Measurements from ENCODE around the gene PLPPR3. TPM values are rescaled to one million over a fixed set of nuclear protein-coding genes. Genes with fewer than 3 reads are reported as not detected.

The PLPPR3 gene
- total and polyA plus RNA-seq, 2 donors from 2014 or later, result not detected

DNA sequence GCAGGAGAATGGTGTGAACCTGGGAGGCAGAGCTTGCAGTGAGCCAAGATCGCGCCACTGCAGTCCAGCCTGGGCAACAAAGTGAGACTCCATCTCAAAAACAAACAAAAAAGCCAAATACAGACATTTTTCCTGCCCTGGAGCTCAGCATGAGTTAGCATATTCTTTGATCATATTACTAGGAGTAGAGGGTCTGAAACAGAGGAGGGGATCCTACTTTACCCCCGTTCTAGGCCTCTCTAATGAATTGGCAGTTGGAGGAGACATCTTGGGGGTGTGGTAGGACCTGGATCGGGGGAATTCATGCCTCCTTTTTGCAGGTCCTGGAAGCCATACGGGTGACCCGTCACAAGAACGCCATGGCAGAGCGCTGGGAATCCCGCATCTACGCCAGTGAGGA lies 58.6 kb downstream of the PLPPR3 start:
- H3K27me3 ChIP-seq (ENCODE audit: control insufficient read depth, insufficient read depth, low read length), result no peaks in the 10 kb centered on the region
- no peak overlapping the region for H3K9ac ChIP-seq (ENCODE audit: low read length in 3 of 3)
- FAIRE-seq, result no peak
- DNase-seq, result no peak
- TF ChIP-seq, protein P1, sequence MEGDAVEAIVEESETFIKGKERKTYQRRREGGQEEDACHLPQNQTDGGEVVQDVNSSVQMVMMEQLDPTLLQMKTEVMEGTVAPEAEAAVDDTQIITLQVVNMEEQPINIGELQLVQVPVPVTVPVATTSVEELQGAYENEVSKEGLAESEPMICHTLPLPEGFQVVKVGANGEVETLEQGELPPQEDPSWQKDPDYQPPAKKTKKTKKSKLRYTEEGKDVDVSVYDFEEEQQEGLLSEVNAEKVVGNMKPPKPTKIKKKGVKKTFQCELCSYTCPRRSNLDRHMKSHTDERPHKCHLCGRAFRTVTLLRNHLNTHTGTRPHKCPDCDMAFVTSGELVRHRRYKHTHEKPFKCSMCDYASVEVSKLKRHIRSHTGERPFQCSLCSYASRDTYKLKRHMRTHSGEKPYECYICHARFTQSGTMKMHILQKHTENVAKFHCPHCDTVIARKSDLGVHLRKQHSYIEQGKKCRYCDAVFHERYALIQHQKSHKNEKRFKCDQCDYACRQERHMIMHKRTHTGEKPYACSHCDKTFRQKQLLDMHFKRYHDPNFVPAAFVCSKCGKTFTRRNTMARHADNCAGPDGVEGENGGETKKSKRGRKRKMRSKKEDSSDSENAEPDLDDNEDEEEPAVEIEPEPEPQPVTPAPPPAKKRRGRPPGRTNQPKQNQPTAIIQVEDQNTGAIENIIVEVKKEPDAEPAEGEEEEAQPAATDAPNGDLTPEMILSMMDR (IDR thresholded peaks at IDR 0.05; ENCODE audit: borderline replicate concordance, extremely low read depth, insufficient read depth), result no peak
- no peaks in the 10 kb centered on the region for H3K36me3 ChIP-seq (ENCODE audit: control insufficient read depth in 2 of 3, insufficient read depth in 3 of 3, low read length in 3 of 3)
- H3K4me1 ChIP-seq (ENCODE audit: control insufficient read depth in 2 of 3, insufficient read depth in 2 of 3, low read depth in 1 of 3, low read length in 3 of 3), result no peaks in the 10 kb centered on the region
- H3K9me3 ChIP-seq (ENCODE audit: control insufficient read depth in 2 of 3, insufficient read depth in 1 of 3, low read length in 3 of 3), result peaks cover 0 to 3% (median 0%) of the 10 kb centered on the region in 3 donors
- intact Hi-C loops (cut with DNase I), result no loop called here
- H3K4me3 ChIP-seq (ENCODE audit: low read length in 3 of 3), result no peak overlapping the region
- H3K27ac ChIP-seq (ENCODE audit: low read depth in 2 of 2, low read length in 2 of 2), result no peak overlapping the region

Small RNA genes within 50 kb of the gene (microRNA-seq; reads per million reads assigned to microRNA genes)
- 2.4 reads per million for gene MIR3187
- gene MIR4745, result not detected

Other genes starting within 250 kb of the PLPPR3 start
- 554 TPM for gene BSG, start 249.4 kb downstream of the PLPPR3 start, total RNA-seq
- 984 TPM for gene BSG, start 249.4 kb downstream of the PLPPR3 start, polyA plus RNA-seq (ENCODE audit: insufficient read depth, low read depth, low replicate concordance)
- gene HCN2, start 232.1 kb downstream of the PLPPR3 start, total RNA-seq, result 0.31 TPM
- 1.3 TPM for gene HCN2, start 232.1 kb downstream of the PLPPR3 start, polyA plus RNA-seq (ENCODE audit: insufficient read depth, low read depth, low replicate concordance)
- gene POLRMT, start 188.4 kb downstream of the PLPPR3 start, total RNA-seq, result 49.8 TPM
- gene POLRMT, start 188.4 kb downstream of the PLPPR3 start, polyA plus RNA-seq (ENCODE audit: insufficient read depth, low read depth, low replicate concordance), result 117 TPM
- gene FGF22, start 182.1 kb downstream of the PLPPR3 start, total RNA-seq, result 0.19 TPM
- 0.71 TPM for gene FGF22, start 182.1 kb downstream of the PLPPR3 start, polyA plus RNA-seq (ENCODE audit: insufficient read depth, low read depth, low replicate concordance)
- 38.0 TPM for gene RNF126, start 158.7 kb downstream of the PLPPR3 start, total RNA-seq
- gene RNF126, start 158.7 kb downstream of the PLPPR3 start, polyA plus RNA-seq (ENCODE audit: insufficient read depth, low read depth, low replicate concordance), result 33.3 TPM
- gene FSTL3, start 145.6 kb downstream of the PLPPR3 start, total RNA-seq, result 63.0 TPM
- 23.9 TPM for gene FSTL3, start 145.6 kb downstream of the PLPPR3 start, polyA plus RNA-seq (ENCODE audit: insufficient read depth, low read depth, low replicate concordance)
- not detected for gene PRSS57, start 126.5 kb downstream of the PLPPR3 start, total RNA-seq
- not detected for gene PRSS57, start 126.5 kb downstream of the PLPPR3 start, polyA plus RNA-seq (ENCODE audit: insufficient read depth, low read depth, low replicate concordance)
- 49.4 TPM for gene PALM, start 113.0 kb downstream of the PLPPR3 start, total RNA-seq
- gene PALM, start 113.0 kb downstream of the PLPPR3 start, polyA plus RNA-seq (ENCODE audit: insufficient read depth, low read depth, low replicate concordance), result 92.3 TPM
- gene MISP, start 70.8 kb downstream of the PLPPR3 start, total RNA-seq, result 17.8 TPM
- 19.6 TPM for gene MISP, start 70.8 kb downstream of the PLPPR3 start, polyA plus RNA-seq (ENCODE audit: insufficient read depth, low read depth, low replicate concordance)
- 339 TPM for gene PTBP1, start 24.5 kb downstream of the PLPPR3 start, total RNA-seq
- gene PTBP1, start 24.5 kb downstream of the PLPPR3 start, polyA plus RNA-seq (ENCODE audit: insufficient read depth, low read depth, low replicate concordance), result 102 TPM
- gene AZU1, start 5.9 kb upstream of the PLPPR3 start, total RNA-seq, result 0.50 TPM
- gene AZU1, start 5.9 kb upstream of the PLPPR3 start, polyA plus RNA-seq (ENCODE audit: insufficient read depth, low read depth, low replicate concordance), result not detected
- gene PRTN3, start 19.0 kb upstream of the PLPPR3 start, total RNA-seq, result not detected
- not detected for gene PRTN3, start 19.0 kb upstream of the PLPPR3 start, polyA plus RNA-seq (ENCODE audit: insufficient read depth, low read depth, low replicate concordance)
- gene ELANE, start 30.3 kb upstream of the PLPPR3 start, total RNA-seq, result 0.85 TPM
- gene ELANE, start 30.3 kb upstream of the PLPPR3 start, polyA plus RNA-seq (ENCODE audit: insufficient read depth, low read depth, low replicate concordance), result not detected
- gene CFD, start 37.7 kb upstream of the PLPPR3 start, total RNA-seq, result 35.1 TPM
- 4.6 TPM for gene CFD, start 37.7 kb upstream of the PLPPR3 start, polyA plus RNA-seq (ENCODE audit: insufficient read depth, low read depth, low replicate concordance)
- gene MED16, start 71.2 kb upstream of the PLPPR3 start, total RNA-seq, result 56.5 TPM
- gene MED16, start 71.2 kb upstream of the PLPPR3 start, polyA plus RNA-seq (ENCODE audit: insufficient read depth, low read depth, low replicate concordance), result 72.1 TPM
- gene RNU6-9, start 71.5 kb upstream of the PLPPR3 start, total RNA-seq, result not detected
- gene RNU6-9, start 71.5 kb upstream of the PLPPR3 start, polyA plus RNA-seq (ENCODE audit: insufficient read depth, low read depth, low replicate concordance), result not detected
- gene R3HDM4, start 91.3 kb upstream of the PLPPR3 start, total RNA-seq, result 71.4 TPM
- gene R3HDM4, start 91.3 kb upstream of the PLPPR3 start, polyA plus RNA-seq (ENCODE audit: insufficient read depth, low read depth, low replicate concordance), result 47.4 TPM
- 0.69 TPM for gene KISS1R, start 95.4 kb upstream of the PLPPR3 start, total RNA-seq
- gene KISS1R, start 95.4 kb upstream of the PLPPR3 start, polyA plus RNA-seq (ENCODE audit: insufficient read depth, low read depth, low replicate concordance), result not detected
- gene ARID3A, start 104.1 kb upstream of the PLPPR3 start, total RNA-seq, result 16.9 TPM
- gene ARID3A, start 104.1 kb upstream of the PLPPR3 start, polyA plus RNA-seq (ENCODE audit: insufficient read depth, low read depth, low replicate concordance), result 5.6 TPM
- 40.3 TPM for gene WDR18, start 162.4 kb upstream of the PLPPR3 start, total RNA-seq
- gene WDR18, start 162.4 kb upstream of the PLPPR3 start, polyA plus RNA-seq (ENCODE audit: insufficient read depth, low read depth, low replicate concordance), result 77.2 TPM
- 0.44 TPM for gene GRIN3B, start 178.5 kb upstream of the PLPPR3 start, total RNA-seq
- 0.15 TPM for gene GRIN3B, start 178.5 kb upstream of the PLPPR3 start, polyA plus RNA-seq (ENCODE audit: insufficient read depth, low read depth, low replicate concordance)
- 180 TPM for gene TMEM259, start 199.2 kb upstream of the PLPPR3 start, total RNA-seq
- gene TMEM259, start 199.2 kb upstream of the PLPPR3 start, polyA plus RNA-seq (ENCODE audit: insufficient read depth, low read depth, low replicate concordance), result 129 TPM
- not detected for gene RNU6-2, start 199.6 kb upstream of the PLPPR3 start, total RNA-seq
- not detected for gene RNU6-2, start 199.6 kb upstream of the PLPPR3 start, polyA plus RNA-seq (ENCODE audit: insufficient read depth, low read depth, low replicate concordance)
- gene CNN2, start 204.7 kb upstream of the PLPPR3 start, total RNA-seq, result 131 TPM
- gene CNN2, start 204.7 kb upstream of the PLPPR3 start, polyA plus RNA-seq (ENCODE audit: insufficient read depth, low read depth, low replicate concordance), result 64.1 TPM
- gene ABCA7, start 218.2 kb upstream of the PLPPR3 start, total RNA-seq, result 20.4 TPM
- 11.7 TPM for gene ABCA7, start 218.2 kb upstream of the PLPPR3 start, polyA plus RNA-seq (ENCODE audit: insufficient read depth, low read depth, low replicate concordance)
- 50.0 TPM for gene ARHGAP45, start 245.2 kb upstream of the PLPPR3 start, total RNA-seq
- gene ARHGAP45, start 245.2 kb upstream of the PLPPR3 start, polyA plus RNA-seq (ENCODE audit: insufficient read depth, low read depth, low replicate concordance), result 11.8 TPM

All from kidney (tissue), 14 donors.